Fibroblast of pulmonary artery (primary cell): ENCODE data around the gene CCPG1.

ENCODE experiments used
- DNase-seq: peaks from one replicate; pipeline ENCODE4 v3.0.0-alpha.2; 2010; ENCODE audit warnings: low read depth
- H3K4me3 ChIP-seq: replicated peaks from 2 replicates; pipeline ENCODE4 v1.5.1; 2011; ENCODE audit warnings: low read depth, mild to moderate bottlenecking, control low read depth, low read length, moderate library complexity
- TF ChIP-seq, protein P1 (sequence below): IDR thresholded peaks from 2 replicates; pipeline ENCODE4 v1.5.1; 2011; ENCODE audit warnings: mild to moderate bottlenecking, control low read depth, low read length, inconsistent platforms; ENCODE audit errors: missing control alignments

The CCPG1 gene

DNA sequence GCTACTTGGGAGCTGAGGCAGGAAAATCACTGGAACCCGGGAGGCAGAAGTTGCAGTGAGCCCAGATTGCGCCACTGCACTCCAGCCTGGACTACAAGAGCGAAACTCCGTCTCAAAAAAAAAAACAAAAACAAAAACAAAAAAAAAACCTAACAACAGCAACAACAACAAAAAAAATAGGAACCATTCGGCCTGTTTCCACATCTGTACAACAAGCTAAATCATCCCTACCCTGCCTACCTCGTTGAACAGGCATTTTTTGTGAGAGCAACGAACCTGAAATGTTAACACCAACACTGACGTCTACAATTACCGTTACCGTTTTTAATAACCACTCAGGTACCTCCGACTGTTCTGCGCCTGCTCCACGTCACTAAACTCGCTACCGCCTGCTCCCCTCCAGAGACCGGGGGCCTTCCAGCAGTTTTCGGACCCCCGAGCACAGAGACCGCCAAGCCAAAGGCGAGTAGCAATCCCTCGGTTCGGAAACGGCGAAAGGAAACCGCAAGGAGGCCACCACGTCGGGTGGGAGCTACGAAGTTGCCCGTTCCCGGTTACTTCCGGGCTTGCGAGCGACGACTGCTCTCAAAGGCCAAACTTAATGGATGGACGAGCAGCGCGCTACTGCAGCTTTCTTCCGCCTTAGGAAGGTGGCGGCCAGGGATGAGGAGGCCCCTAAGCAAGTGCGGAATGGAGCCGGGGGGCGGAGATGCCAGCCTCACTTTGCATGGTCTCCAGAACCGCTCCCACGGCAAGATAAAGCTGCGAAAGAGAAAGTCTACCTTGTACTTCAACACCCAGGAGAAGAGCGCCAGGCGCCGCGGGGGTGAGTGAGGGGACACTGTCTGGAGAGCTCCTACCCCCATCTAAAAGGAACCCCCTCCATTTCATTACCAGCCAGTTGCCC, 89.3 kb downstream of the CCPG1 start, which contains the start of the genes PIGB and PIGBOS1:
Gene PIGB (plus strand): TSS at position 635 of the 907 bp plus-strand sequence. CDS start 29 bp downstream, at position 664.
Gene PIGBOS1 (minus strand): TSS at position 536 of the 907 bp plus-strand sequence. CDS start 1,331 bp downstream, outside the sequence.
- peak; percentile 94 for DNase-seq
- H3K4me3 ChIP-seq = peak within 1 kb of the TSS; percentile 84
- TF ChIP-seq, protein P1, sequence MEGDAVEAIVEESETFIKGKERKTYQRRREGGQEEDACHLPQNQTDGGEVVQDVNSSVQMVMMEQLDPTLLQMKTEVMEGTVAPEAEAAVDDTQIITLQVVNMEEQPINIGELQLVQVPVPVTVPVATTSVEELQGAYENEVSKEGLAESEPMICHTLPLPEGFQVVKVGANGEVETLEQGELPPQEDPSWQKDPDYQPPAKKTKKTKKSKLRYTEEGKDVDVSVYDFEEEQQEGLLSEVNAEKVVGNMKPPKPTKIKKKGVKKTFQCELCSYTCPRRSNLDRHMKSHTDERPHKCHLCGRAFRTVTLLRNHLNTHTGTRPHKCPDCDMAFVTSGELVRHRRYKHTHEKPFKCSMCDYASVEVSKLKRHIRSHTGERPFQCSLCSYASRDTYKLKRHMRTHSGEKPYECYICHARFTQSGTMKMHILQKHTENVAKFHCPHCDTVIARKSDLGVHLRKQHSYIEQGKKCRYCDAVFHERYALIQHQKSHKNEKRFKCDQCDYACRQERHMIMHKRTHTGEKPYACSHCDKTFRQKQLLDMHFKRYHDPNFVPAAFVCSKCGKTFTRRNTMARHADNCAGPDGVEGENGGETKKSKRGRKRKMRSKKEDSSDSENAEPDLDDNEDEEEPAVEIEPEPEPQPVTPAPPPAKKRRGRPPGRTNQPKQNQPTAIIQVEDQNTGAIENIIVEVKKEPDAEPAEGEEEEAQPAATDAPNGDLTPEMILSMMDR = no peak
